Thymus (tissue), 11 donors: Measurements from ENCODE around the gene PODXL. TPM values are rescaled to one million over a fixed set of nuclear protein-coding genes. Genes with fewer than 3 reads are reported as not detected.

Source experiments
- DNase-seq, 9 donors: peaks; one replicate each; pipeline ENCODE4 v3.0.0-alpha.2; 2013; ENCODE audit warnings: low spot score in 9 of 9, low read depth in 6 of 9, missing footprints in 1 of 9
- H3K27ac ChIP-seq, 2 donors: one replicate each; pipeline ENCODE4 v1.5.1; 2013; ENCODE audit warnings: control low read depth in 1 of 2, low read depth in 1 of 2, low read length in 1 of 2, mild to moderate bottlenecking in 1 of 2, moderate library complexity in 1 of 2
- H3K27me3 ChIP-seq, 2 donors: one replicate each; pipeline ENCODE4 v1.5.1; 2013; ENCODE audit warnings: low read length in 1 of 2; ENCODE audit not compliant: control insufficient read depth in 2 of 2, insufficient read depth in 1 of 2
- H3K36me3 ChIP-seq, 2 donors: one replicate each; pipeline ENCODE4 v1.5.1; 2013; ENCODE audit warnings: low read length in 1 of 2, mild to moderate bottlenecking in 1 of 2, moderate library complexity in 1 of 2; ENCODE audit not compliant: control insufficient read depth in 2 of 2, insufficient read depth in 2 of 2
- H3K4me1 ChIP-seq, 2 donors: one replicate each; pipeline ENCODE4 v1.5.1; 2013; ENCODE audit warnings: low read length in 2 of 2; ENCODE audit not compliant: control insufficient read depth in 2 of 2, insufficient read depth in 2 of 2
- H3K4me3 ChIP-seq, 2 donors: one replicate each; pipeline ENCODE4 v1.5.1; 2013; ENCODE audit warnings: low read length in 2 of 2, control low read depth in 1 of 2, mild to moderate bottlenecking in 1 of 2
- H3K9me3 ChIP-seq, 2 donors: one replicate each; pipeline ENCODE4 v1.5.1; 2013; ENCODE audit warnings: low read length in 1 of 2, mild to moderate bottlenecking in 1 of 2; ENCODE audit not compliant: control insufficient read depth in 2 of 2, insufficient read depth in 1 of 2
- WGBS: extraction: QIAGEN DNeasy Blood & Tissue Kit; methylation state at CpG from one replicate; pipeline ENCODE4 v1.1.7; 2013; 5-methylcytosine and 5-hydroxymethylcytosine counted together
- polyA plus RNA-seq: library from polyadenylated mRNA; stranded (reverse); fragments of 200-250 nt; gene quantifications from one replicate; pipeline ENCODE4 v1.2.3, GENCODE V29; 2013
- total RNA-seq: library from RNA; stranded (reverse); fragments of 120-200 nt; gene quantifications from one replicate; pipeline ENCODE4 v1.2.4, GENCODE V29; 2013
- donor health status: healthy.

Gene PODXL
- total and polyA plus RNA-seq, 2 donors = 3.4 to 4.1 TPM

DNA sequence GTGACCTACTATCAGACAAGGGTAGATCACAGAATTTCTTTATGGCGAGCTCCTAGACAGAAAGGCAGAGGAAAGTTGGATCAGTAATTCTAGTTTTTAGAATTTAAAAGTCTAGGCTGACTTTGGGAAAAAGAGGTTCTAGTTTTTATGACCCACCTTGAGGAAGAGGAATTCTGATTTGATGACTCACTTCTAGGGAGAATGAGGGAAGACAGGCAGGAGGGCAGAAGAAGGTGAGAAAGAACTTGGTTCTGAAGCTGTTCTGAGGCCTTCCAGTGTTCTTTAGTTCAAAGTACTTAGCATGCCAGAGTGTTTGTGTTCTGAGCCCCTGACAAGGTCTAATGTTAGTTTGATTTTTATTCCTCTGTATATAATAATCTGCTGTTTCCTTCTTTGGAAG, 97.2 kb downstream of the PODXL start:
- no peaks in the 10 kb centered on the region for H3K4me1 ChIP-seq
- no peaks in the 10 kb centered on the region for H3K9me3 ChIP-seq
- H3K27ac ChIP-seq = no peak overlapping the region
- H3K36me3 ChIP-seq = peaks cover 3 to 22% of the 10 kb centered on the region in 2 donors
- WGBS = 96% methylated on average over 1 of the region's 1 CpG
- H3K27me3 ChIP-seq = no peaks in the 10 kb centered on the region
- DNase-seq = no peak
- no peak overlapping the region for H3K4me3 ChIP-seq

- Histone ChIP-seq H3K27ac (no peak overlapping the region), H3K27me3 (no peaks in the 10 kb centered on the region), H3K9me3 (no peaks in the 10 kb centered on the region), H3K4me3 (no peak overlapping the region), H3K36me3 (peaks cover 0 to 9% of the 10 kb centered on the region in 2 donors), H3K4me1 (no peaks in the 10 kb centered on the region)
- no peak for DNase-seq
- over 99% methylated on average over 3 of the region's 3 CpGs for WGBS
Measured at GRCh38 chr7:131456338-131456737, 100.1 kb downstream of the PODXL start.

DNA sequence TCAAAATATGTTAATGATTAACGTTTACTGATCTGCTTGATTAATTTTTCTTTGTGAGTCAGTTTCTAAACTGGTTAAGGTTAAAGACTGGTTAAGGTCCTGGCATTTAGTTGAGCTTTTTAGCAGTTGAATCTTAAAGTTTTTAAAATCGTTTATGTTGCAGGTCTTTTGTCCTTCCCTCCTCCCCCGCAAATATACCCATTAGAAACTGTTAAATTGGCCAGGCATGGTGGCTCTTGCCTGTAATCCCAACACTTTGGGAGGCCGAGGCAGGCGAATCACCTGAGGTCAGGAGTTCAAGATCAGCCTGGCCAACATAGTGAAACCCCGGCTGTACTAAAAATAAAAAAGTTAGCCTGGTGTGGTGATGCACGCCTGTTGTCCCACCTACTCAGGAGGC, 100.9 kb downstream of the PODXL start:
- Histone ChIP-seq H3K4me3 (no peak overlapping the region), H3K9me3 (no peaks in the 10 kb centered on the region), H3K27ac (no peak overlapping the region), H3K27me3 (no peaks in the 10 kb centered on the region), H3K36me3 (peaks cover 0 to 5% of the 10 kb centered on the region in 2 donors), H3K4me1 (no peaks in the 10 kb centered on the region)
- no peak for DNase-seq
- WGBS = 96% methylated on average over 7 of the region's 7 CpGs

- DNase-seq = no peak
- Histone ChIP-seq H3K27ac (no peak overlapping the region), H3K4me1 (no peaks in the 10 kb centered on the region), H3K36me3 (peaks cover 0 to 4% of the 10 kb centered on the region in 2 donors), H3K4me3 (no peak overlapping the region), H3K27me3 (no peaks in the 10 kb centered on the region), H3K9me3 (no peaks in the 10 kb centered on the region)
- 96% methylated on average over 2 of the region's 2 CpGs for WGBS
Measured at GRCh38 chr7:131455001-131455400, 101.4 kb downstream of the PODXL start.

- Histone ChIP-seq H3K27ac (no peak overlapping the region), H3K9me3 (no peaks in the 10 kb centered on the region), H3K4me1 (no peaks in the 10 kb centered on the region), H3K4me3 (no peak overlapping the region), H3K36me3 (peaks cover 0 to 9% of the 10 kb centered on the region in 2 donors), H3K27me3 (no peaks in the 10 kb centered on the region)
- DNase-seq = no peak
- 96% methylated on average over 1 of the region's 1 CpG for WGBS
Measured at GRCh38 chr7:131454498-131454897, 101.9 kb downstream of the PODXL start.

Other genes starting within 250 kb of the PODXL start
- gene MKLN1, start 228.8 kb downstream of the PODXL start, total RNA-seq = 28.9 TPM
- 14.4 TPM for gene MKLN1, start 228.8 kb downstream of the PODXL start, polyA plus RNA-seq